IMR-90 (cell line): ENCODE data around the gene FAM20C. TPM values are rescaled to one million over a fixed set of nuclear protein-coding genes. Genes with fewer than 3 reads are reported as not detected.
"Not testable (repeated sequence)": the region's sequence is repeated elsewhere in the genome, so short reads cannot be mapped to it uniquely, and the experiment has no call there.

ENCODE experiments used
- ATAC-seq: fragments of 200-7000 bp; cut with Tn5 transposase; 2 replicates; pipeline ENCODE4 v1.9.1; 2020; ENCODE audit warnings: low read depth, mild to moderate bottlenecking, moderate library complexity
- BruUV-seq: library from RNA; stranded (reverse); fragments of 400-500 nt; replicated peaks from 2 replicates; lab custom pipeline; 2021; lab: Mats Ljungman, UMichigan
- CTCF ChIA-PET: fragments of 300-600 bp; formaldehyde crosslinking; extraction: SDS; loops from one replicate; lab custom pipeline; 2021; ENCODE audit warnings: antibody characterized with exemption; lab: Yijun Ruan, JAX
- POLR2A ChIA-PET: fragments of 300-600 bp; sonication (Branson Sonifier 250); formaldehyde crosslinking; loops from one replicate; lab custom pipeline; 2022; ENCODE audit warnings: antibody characterized with exemption; ENCODE audit not compliant: unreplicated experiment; lab: Charles Lee
- DNase-seq: peaks from one replicate; pipeline ENCODE4 v3.0.0; 2013
- H2AFZ ChIP-seq: replicated peaks from 2 replicates; pipeline ENCODE3; 2013; ENCODE audit warnings: low read length, mild to moderate bottlenecking; ENCODE audit not compliant: poor library complexity
- H2AK5ac ChIP-seq: 2 replicates; pipeline ENCODE4 v1.6.1; 2013; ENCODE audit warnings: low read depth, low read length, inconsistent platforms
- H2AK9ac ChIP-seq: replicated peaks from 2 replicates; pipeline ENCODE3; 2013; ENCODE audit warnings: mild to moderate bottlenecking, low read depth, low read length, moderate library complexity; ENCODE audit not compliant: poor library complexity
- H2BK120ac ChIP-seq: 2 replicates; pipeline ENCODE4 v1.6.1; 2013; ENCODE audit warnings: low read depth, low read length, inconsistent platforms
- H2BK15ac ChIP-seq: 3 replicates; pipeline ENCODE4 v1.6.1; 2013; ENCODE audit warnings: low read depth, low read length, inconsistent platforms
- H2BK20ac ChIP-seq: 2 replicates; pipeline ENCODE4 v1.6.1; 2013; ENCODE audit warnings: low read depth, mild to moderate bottlenecking, inconsistent platforms, low read length, moderate library complexity
- H2BK5ac ChIP-seq: 2 replicates; pipeline ENCODE4 v1.6.1; 2013; ENCODE audit warnings: mild to moderate bottlenecking, low read depth, low read length, inconsistent platforms; ENCODE audit not compliant: poor library complexity, severe bottlenecking
- H3K14ac ChIP-seq: replicated peaks from 2 replicates; pipeline ENCODE4 v1.6.1; 2013; ENCODE audit warnings: low read depth, low read length, inconsistent platforms
- H3K18ac ChIP-seq: 2 replicates; pipeline ENCODE4 v1.6.1; 2013; ENCODE audit warnings: low read depth, low read length, control low read depth
- H3K23ac ChIP-seq: 2 replicates; pipeline ENCODE4 v1.6.1; 2013; ENCODE audit warnings: low read depth, low read length, inconsistent platforms
- H3K27ac ChIP-seq: 2 replicates; pipeline ENCODE4 v1.5.1; 2013; ENCODE audit warnings: mild to moderate bottlenecking, control low read depth, low read length; ENCODE audit not compliant: insufficient read depth
- H3K27me3 ChIP-seq: 2 replicates; pipeline ENCODE4 v1.6.1; 2013; ENCODE audit warnings: low read length; ENCODE audit not compliant: control insufficient read depth, insufficient read depth
- H3K36me3 ChIP-seq: 2 replicates; pipeline ENCODE4 v1.6.1; 2013; ENCODE audit warnings: low read length, mixed read lengths; ENCODE audit not compliant: control insufficient read depth, insufficient read depth
- H3K4ac ChIP-seq: 2 replicates; pipeline ENCODE4 v1.6.1; 2013; ENCODE audit warnings: low read depth, low read length, inconsistent platforms
- H3K4me1 ChIP-seq: 2 replicates; pipeline ENCODE4 v1.6.1; 2013; ENCODE audit warnings: low read length, mixed read lengths; ENCODE audit not compliant: control insufficient read depth, insufficient read depth
- H3K4me2 ChIP-seq: 2 replicates; pipeline ENCODE4 v1.6.1; 2013; ENCODE audit warnings: low read depth, mild to moderate bottlenecking, control low read depth, low read length, moderate library complexity
- H3K4me3 ChIP-seq: 2 replicates; pipeline ENCODE4 v1.5.1; 2013; ENCODE audit warnings: low read depth, mild to moderate bottlenecking, control low read depth, low read length, moderate library complexity; ENCODE audit not compliant: insufficient read depth
- H3K56ac ChIP-seq: 2 replicates; pipeline ENCODE4 v1.6.1; 2013; ENCODE audit warnings: low read length, inconsistent platforms; ENCODE audit not compliant: insufficient read depth; ENCODE audit errors: extremely low read depth
- H3K79me1 ChIP-seq, 2 experiments: 2 replicates each; pipeline ENCODE4 v1.6.1; 2013; ENCODE audit warnings: low read length in 2 of 2, inconsistent platforms in 1 of 2, low read depth in 1 of 2
- H3K9ac ChIP-seq: 2 replicates; pipeline ENCODE4 v1.6.1; 2013; ENCODE audit warnings: low read depth, low read length, control low read depth
- H3K9me1 ChIP-seq: 2 replicates; pipeline ENCODE4 v1.6.1; 2013; ENCODE audit warnings: low read length, inconsistent platforms; ENCODE audit not compliant: insufficient read depth
- H3K9me3 ChIP-seq: 2 replicates; pipeline ENCODE4 v1.6.1; 2013; ENCODE audit warnings: low read length; ENCODE audit not compliant: control insufficient read depth, insufficient read depth
- H4K20me1 ChIP-seq: 2 replicates; pipeline ENCODE4 v1.6.1; 2013; ENCODE audit warnings: low read length, inconsistent platforms; ENCODE audit not compliant: insufficient read depth
- H4K5ac ChIP-seq: 2 replicates; pipeline ENCODE4 v1.6.1; 2013; ENCODE audit warnings: mild to moderate bottlenecking, low read depth, low read length, control low read depth
- H4K8ac ChIP-seq, 2 experiments: 2 replicates each; pipeline ENCODE4 v1.6.1; 2013; ENCODE audit warnings: low read depth in 2 of 2, low read length in 2 of 2, control low read depth in 1 of 2, inconsistent platforms in 1 of 2
- H4K91ac ChIP-seq: 2 replicates; pipeline ENCODE4 v1.6.1; 2013; ENCODE audit warnings: low read depth, low read length, inconsistent platforms; ENCODE audit not compliant: insufficient read depth
- CTCF ChIP-seq: conservative IDR thresholded peaks from 2 replicates; pipeline ENCODE4 v1.5.1; 2012; ENCODE audit warnings: mild to moderate bottlenecking, low read depth, low read length, improper control_type of control experiment
- MAZ ChIP-seq: IDR thresholded peaks from 2 replicates; pipeline ENCODE4 v1.6.1; 2012; ENCODE audit warnings: low read depth, mild to moderate bottlenecking, low read length, improper control_type of control experiment, moderate library complexity, borderline replicate concordance
- RCOR1 ChIP-seq: IDR thresholded peaks from 2 replicates; pipeline ENCODE4 v1.6.1; 2012; ENCODE audit warnings: mild to moderate bottlenecking, low read length, improper control_type of control experiment; ENCODE audit not compliant: insufficient replicate concordance
- WGBS, 2 experiments: methylation state at CpG; one replicate each; pipeline versions ENCODE4 v1.1.5 to v1.1.7; 2013; ENCODE audit warnings: missing lambda C conversion rate in 2 of 2; ENCODE audit not compliant: insufficient read length in 1 of 2; ENCODE audit errors: extremely low coverage in 2 of 2; 5-methylcytosine and 5-hydroxymethylcytosine counted together
- dilution Hi-C: fragments of 300-500 bp; cut with HindIII; formaldehyde crosslinking; loops from one replicate; pipeline ENCODE4 v1.14.3; 2018; ENCODE audit warnings: low sequenced_read_pairs; ENCODE audit not compliant: unreplicated experiment
- in situ Hi-C: fragments of 300-500 bp; cut with MboI; formaldehyde crosslinking; loops from 3 replicates; pipeline ENCODE4 v1.14.3; 2019; ENCODE audit warnings: low sequenced_read_pairs, inconsistent platforms, mixed read lengths
- intact Hi-C: fragments of 100-400 bp; cut with micrococcal nuclease; formaldehyde crosslinking; loops from 2 replicates; pipeline ENCODE4 v1.10.0; 2022
- polyA plus RNA-seq, 3 experiments: library from polyadenylated mRNA; depleted of rRNA; stranded (reverse); fragments of >200 nt; gene quantifications; 2 replicates each; pipeline ENCODE4 v1.2.3, GENCODE V29; 2012; ENCODE audit warnings: low replicate concordance in 1 of 3
- total RNA-seq: library from RNA; depleted of rRNA; stranded (reverse); fragments of >200 nt; gene quantifications from 2 replicates; pipeline ENCODE4 v1.2.3, GENCODE V29; 2012

The FAM20C gene
- total and polyA plus RNA-seq, 2 of the 4 experiments (the other 2 are of a cell fraction): 7.7 to 36.6 TPM

- Histone ChIP-seq H3K9ac (no peak overlapping the region), H4K5ac (no peak overlapping the region), H3K27me3 (no peaks in the 10 kb centered on the region), H3K79me1 (no peaks in the 10 kb centered on the region), H2BK15ac (no peak overlapping the region), H2AK5ac (no peak overlapping the region), H3K4me2 (no peak overlapping the region), H3K4me3 (no peak overlapping the region), H2BK20ac (no peak overlapping the region), H3K23ac (no peak overlapping the region), H2BK120ac (no peak overlapping the region), H3K9me1 (no peaks in the 10 kb centered on the region), H3K14ac (no peak overlapping the region), H3K18ac (no peak overlapping the region), H2AFZ (no peak overlapping the region), H4K91ac (no peak overlapping the region), H4K8ac (no peak overlapping the region), H3K36me3 (peaks cover 42% of the 10 kb centered on the region), H3K4ac (no peak overlapping the region), H3K9me3 (peaks cover 31% of the 10 kb centered on the region), H3K56ac (no peak overlapping the region), H2AK9ac (peak overlapping the region; percentile 35), H2BK5ac (no peak overlapping the region), H3K4me1 (no peaks in the 10 kb centered on the region), H4K20me1 (peaks cover 7% of the 10 kb centered on the region), H3K27ac (no peak overlapping the region)
- 92% methylated on average over 8 of the region's 9 CpGs; no CpG with 5 or more reads in 1 of the 2 experiments for WGBS, 2 experiments
- BruUV-seq: no TSS peak
- ChIA-PET CTCF (no interaction called here), POLR2A (no interaction called here)
- ATAC-seq (no peak), DNase-seq (no peak)
- in situ Hi-C loops (no loop called here), intact Hi-C loops (no loop called here), dilution Hi-C loops (no loop called here)
- TF ChIP-seq CTCF: no peak
- no peak for TF ChIP-seq RCOR1
- no peak for TF ChIP-seq MAZ
These were observed 69.8 kb downstream of the FAM20C start for GRCh38 chr7:262251-262572.

GRCh38 chr7:262631-263311, 70.4 kb downstream of the FAM20C start:
- H3K9me1 ChIP-seq, dilution Hi-C loops, H3K56ac ChIP-seq, intact Hi-C loops, H2BK15ac ChIP-seq, H3K79me1 ChIP-seq, CTCF ChIA-PET, H2BK20ac ChIP-seq, H3K4me1 ChIP-seq, H4K8ac ChIP-seq, H3K4me2 ChIP-seq, H2AFZ ChIP-seq, in situ Hi-C loops, H3K27me3 ChIP-seq, DNase-seq, H4K20me1 ChIP-seq, H2BK120ac ChIP-seq, POLR2A ChIA-PET, H4K91ac ChIP-seq, H3K9ac ChIP-seq, H3K14ac ChIP-seq, H3K27ac ChIP-seq, H2AK5ac ChIP-seq, BruUV-seq, H2AK9ac ChIP-seq, ATAC-seq, H2BK5ac ChIP-seq, H4K5ac ChIP-seq, H3K18ac ChIP-seq, H3K4me3 ChIP-seq, H3K4ac ChIP-seq, H3K23ac ChIP-seq: not testable (repeated sequence)
- H3K36me3 ChIP-seq: peaks cover 37% of the 10 kb centered on the region
- WGBS, 2 experiments: 81% methylated on average over 5 of the region's 31 CpGs; no CpG with 5 or more reads in 1 of the 2 experiments
- H3K9me3 ChIP-seq: peaks cover 31% of the 10 kb centered on the region
